HG02763 (cell line): ENCODE data around the gene PPARD.

Experiments used
- ATAC-seq: cut with Tn5 transposase; IDR thresholded peaks from one replicate; pipeline ENCODE4 v1.9.1; 2021; ENCODE audit warnings: mild to moderate bottlenecking, moderate library complexity; ENCODE audit not compliant: unreplicated experiment

The PPARD gene

GRCh38 chr6:35354361-35355135, 12.2 kb downstream of the PPARD start:
- no peak for ATAC-seq

- no peak for ATAC-seq
Measured at GRCh38 chr6:35356391-35356790, 14.0 kb downstream of the PPARD start.

- no peak for ATAC-seq
Measured at GRCh38 chr6:35357677-35358076, 15.3 kb downstream of the PPARD start.

- ATAC-seq: no peak
Measured at GRCh38 chr6:35358086-35358485, 15.7 kb downstream of the PPARD start.

- ATAC-seq: no peak
Measured at GRCh38 chr6:35359346-35359743, 17.0 kb downstream of the PPARD start.

GRCh38 chr6:35359744-35360348, 17.5 kb downstream of the PPARD start:
- ATAC-seq: no peak

GRCh38 chr6:35360349-35361138, 18.2 kb downstream of the PPARD start:
- no peak for ATAC-seq

- ATAC-seq: no peak
Measured at GRCh38 chr6:35362200-35362599, 19.8 kb downstream of the PPARD start.

- ATAC-seq: no peak
Measured at GRCh38 chr6:35363293-35363750, 21.0 kb downstream of the PPARD start.

GRCh38 chr6:35365594-35366203, 23.3 kb downstream of the PPARD start:
- ATAC-seq: no peak

- no peak for ATAC-seq
Measured at GRCh38 chr6:35366204-35366596, 23.8 kb downstream of the PPARD start.

- no peak for ATAC-seq
Measured at GRCh38 chr6:35367646-35368037, 25.3 kb downstream of the PPARD start.

GRCh38 chr6:35368038-35368887, 25.9 kb downstream of the PPARD start:
- no peak for ATAC-seq

GRCh38 chr6:35370124-35370741, 27.9 kb downstream of the PPARD start:
- ATAC-seq: no peak

- no peak for ATAC-seq
Measured at GRCh38 chr6:35370785-35371493, 28.6 kb downstream of the PPARD start.

GRCh38 chr6:35371494-35372262, 29.3 kb downstream of the PPARD start:
- no peak for ATAC-seq

- no peak for ATAC-seq
Measured at GRCh38 chr6:35372633-35373032, 30.3 kb downstream of the PPARD start.

- no peak for ATAC-seq
Measured at GRCh38 chr6:35376281-35376680, 33.9 kb downstream of the PPARD start.

- no peak for ATAC-seq
Measured at GRCh38 chr6:35377002-35377401, 34.6 kb downstream of the PPARD start.
